BJ (cell line): ENCODE data around the gene HTRA3. TPM values are rescaled to one million over a fixed set of nuclear protein-coding genes. Genes with fewer than 3 reads are reported as not detected.

Experiments used
- CTCF ChIA-PET: fragments of 350-600 bp; formaldehyde crosslinking; extraction: SDS; loops from one replicate; lab custom pipeline; 2021; ENCODE audit warnings: antibody characterized with exemption, inconsistent platforms; lab: Yijun Ruan, JAX
- POLR2A ChIA-PET: fragments of 300-600 bp; sonication (Branson Sonifier 250); formaldehyde crosslinking; extraction: SDS; loops from one replicate; lab custom pipeline; 2021; ENCODE audit warnings: antibody characterized with exemption; lab: Charles Lee
- DNase-seq: peaks from one replicate; pipeline ENCODE4 v3.0.0-alpha.2; 2011; ENCODE audit warnings: low read depth
- H3K27me3 ChIP-seq: 2 replicates; pipeline ENCODE4 v1.6.0; 2011; ENCODE audit warnings: low read length; ENCODE audit not compliant: control insufficient read depth, insufficient read depth
- H3K36me3 ChIP-seq: 2 replicates; pipeline ENCODE4 v1.5.1; 2011; ENCODE audit warnings: low read length; ENCODE audit not compliant: control insufficient read depth, insufficient read depth
- H3K4me3 ChIP-seq: 2 replicates; pipeline ENCODE4 v1.5.1; 2011; ENCODE audit warnings: low read depth, mild to moderate bottlenecking, control low read depth, low read length
- CTCF ChIP-seq: IDR thresholded peaks from 2 replicates; pipeline ENCODE4 v1.5.1; 2011; ENCODE audit warnings: low read depth, mild to moderate bottlenecking, control low read depth, inconsistent platforms, low read length, moderate library complexity; ENCODE audit not compliant: insufficient read depth
- polyA plus RNA-seq: library from polyadenylated mRNA; depleted of rRNA; stranded (reverse); fragments of >200 nt; gene quantifications from 2 replicates; pipeline ENCODE4 v1.2.3, GENCODE V29; 2011

Gene HTRA3
- polyA plus RNA-seq, 1 experiment, result 5.7 TPM

DNA sequence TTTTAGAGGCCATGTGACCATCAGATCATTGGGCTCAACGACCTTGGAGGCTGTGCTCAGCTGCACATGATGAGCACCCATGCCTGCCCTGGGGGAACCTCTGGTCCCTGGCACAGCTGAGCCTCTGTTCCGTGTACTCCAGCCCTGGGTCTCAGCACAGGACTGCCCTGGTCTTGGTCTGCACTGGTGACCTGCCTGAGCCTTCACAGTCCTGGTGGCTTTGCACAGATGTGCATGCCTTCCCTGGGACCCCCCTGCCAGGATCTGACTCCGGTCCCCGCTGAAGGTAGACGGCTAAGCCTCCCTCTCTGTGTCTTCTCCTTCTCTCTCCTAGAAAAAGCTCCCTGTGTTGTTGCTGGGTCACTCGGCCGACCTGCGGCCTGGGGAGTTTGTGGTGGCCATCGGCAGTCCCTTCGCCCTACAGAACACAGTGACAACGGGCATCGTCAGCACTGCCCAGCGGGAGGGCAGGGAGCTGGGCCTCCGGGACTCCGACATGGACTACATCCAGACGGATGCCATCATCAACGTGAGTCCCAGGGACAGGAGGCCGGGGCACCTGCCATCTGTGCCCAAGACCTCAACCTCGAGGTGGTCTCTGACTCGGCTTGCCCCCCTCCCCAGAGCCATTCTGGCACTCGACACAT is 21.6 kb downstream of the HTRA3 start:
- Histone ChIP-seq H3K36me3 (no peaks in the 10 kb centered on the region), H3K27me3 (no peaks in the 10 kb centered on the region), H3K4me3 (no peak overlapping the region)
- CTCF ChIA-PET, result interaction anchor here (0.9 kb wide), 1 partner anchor 11 kb away, joined by 3 read pairs; no protein-coding TSS in a partner anchor
- POLR2A ChIA-PET, result no interaction called here
- no peak for DNase-seq
- TF ChIP-seq CTCF, result no peak

DNA sequence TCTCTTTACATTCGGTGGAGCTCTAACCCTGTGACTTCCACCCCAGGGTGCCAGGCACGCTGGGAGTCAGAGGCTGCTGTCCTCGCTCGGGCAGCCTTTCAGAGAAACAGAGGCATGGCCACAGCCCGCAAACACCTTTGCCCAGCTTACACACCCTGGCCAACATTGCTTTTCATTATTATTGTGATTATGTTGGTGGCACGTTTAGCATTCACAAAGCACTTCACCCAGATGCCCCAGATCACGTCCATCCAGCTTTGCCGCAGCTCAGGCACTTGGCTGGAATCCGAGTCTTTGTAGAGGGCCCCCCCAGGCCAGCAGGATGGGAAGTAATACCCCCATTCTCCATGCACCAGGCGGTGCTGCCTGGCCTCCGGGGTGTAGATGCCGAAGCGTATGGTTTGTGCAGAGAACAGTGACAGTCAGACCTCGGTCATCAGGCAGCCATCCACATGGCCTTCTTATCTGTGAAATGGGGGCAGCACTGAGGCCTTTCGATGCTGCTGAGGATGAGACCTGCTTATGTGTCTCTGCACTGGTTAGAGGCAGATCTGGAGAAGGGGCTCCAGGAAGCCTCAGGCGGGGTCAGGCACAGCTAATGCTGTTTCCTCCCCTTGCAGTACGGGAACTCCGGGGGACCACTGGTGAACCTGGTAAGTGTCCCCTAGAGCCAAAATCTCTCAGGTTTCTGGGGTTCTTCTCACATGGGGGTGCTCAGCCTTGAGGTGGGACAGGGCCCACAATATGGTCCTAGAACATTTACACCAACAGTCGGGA is 22.3 kb downstream of the HTRA3 start:
- CTCF ChIA-PET, result interaction anchor here (0.9 kb wide), 1 partner anchor 10 kb away, joined by 3 read pairs; no protein-coding TSS in a partner anchor
- Histone ChIP-seq H3K27me3 (no peaks in the 10 kb centered on the region), H3K4me3 (no peak overlapping the region), H3K36me3 (no peaks in the 10 kb centered on the region)
- no peak for DNase-seq
- POLR2A ChIA-PET, result no interaction called here
- no peak for TF ChIP-seq CTCF

GRCh38 chr4:8292478-8293107 is 23.0 kb downstream of the HTRA3 start:
- POLR2A ChIA-PET, result no interaction called here

GRCh38 chr4:8293131-8293975 is 23.8 kb downstream of the HTRA3 start:
- no peak for DNase-seq
- Histone ChIP-seq H3K4me3 (no peak overlapping the region), H3K36me3 (no peaks in the 10 kb centered on the region), H3K27me3 (no peaks in the 10 kb centered on the region)
- no peak for TF ChIP-seq CTCF
- ChIA-PET CTCF (no interaction called here), POLR2A (no interaction called here)

More at GRCh38 chr4:8292478-8293107, 23.0 kb downstream of the HTRA3 start:
- H3K27me3 ChIP-seq, result no peaks in the 10 kb centered on the region
- no peak for DNase-seq
- no peak for TF ChIP-seq CTCF
- no peak overlapping the region for H3K4me3 ChIP-seq
- CTCF ChIA-PET, result no interaction called here
- H3K36me3 ChIP-seq, result no peaks in the 10 kb centered on the region

DNA sequence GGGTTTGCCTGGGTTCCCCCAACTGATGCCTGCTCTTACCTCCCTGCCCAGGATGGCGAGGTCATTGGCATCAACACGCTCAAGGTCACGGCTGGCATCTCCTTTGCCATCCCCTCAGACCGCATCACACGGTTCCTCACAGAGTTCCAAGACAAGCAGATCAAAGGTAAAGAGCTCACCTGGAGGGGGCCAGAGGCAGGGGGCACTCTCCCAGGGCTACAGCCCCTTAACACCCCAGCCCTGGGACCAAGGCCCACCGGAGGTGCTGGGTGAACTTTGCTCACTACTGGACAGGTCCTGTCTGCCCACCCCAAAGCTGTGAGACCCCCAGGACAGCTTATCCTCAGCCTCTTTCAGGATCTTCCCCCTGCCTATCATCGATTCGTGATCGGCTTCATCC is 24.5 kb downstream of the HTRA3 start:
- CTCF ChIA-PET, result no interaction called here
- no peak for TF ChIP-seq CTCF
- Histone ChIP-seq H3K27me3 (no peaks in the 10 kb centered on the region), H3K4me3 (no peak overlapping the region), H3K36me3 (no peaks in the 10 kb centered on the region)
- POLR2A ChIA-PET, result no interaction called here
- no peak for DNase-seq
